HG03064 (cell line): ENCODE measurements around the gene CNGA3.

Source experiments
- ATAC-seq: cut with Tn5 transposase; IDR thresholded peaks from one replicate; pipeline ENCODE4 v1.9.1; 2021; ENCODE audit warnings: low read depth; ENCODE audit not compliant: unreplicated experiment

CNGA3 gene

GRCh38 chr2:98376301-98376910 lies 30.1 kb downstream of the CNGA3 start:
- ATAC-seq, result no peak

- no peak for ATAC-seq
Observed at GRCh38 chr2:98376996-98377395, 30.7 kb downstream of the CNGA3 start.

- ATAC-seq, result no peak
Observed at GRCh38 chr2:98377544-98377943, 31.3 kb downstream of the CNGA3 start.

GRCh38 chr2:98378196-98378595 lies 31.9 kb downstream of the CNGA3 start:
- no peak for ATAC-seq

GRCh38 chr2:98378901-98379300 lies 32.6 kb downstream of the CNGA3 start:
- no peak for ATAC-seq

GRCh38 chr2:98379311-98380202 lies 33.3 kb downstream of the CNGA3 start:
- no peak for ATAC-seq

- ATAC-seq, result no peak
Observed at GRCh38 chr2:98380203-98380535, 33.9 kb downstream of the CNGA3 start.

- ATAC-seq, result no peak
Observed at GRCh38 chr2:98381494-98381893, 35.2 kb downstream of the CNGA3 start.

- no peak for ATAC-seq
Observed at GRCh38 chr2:98382086-98382485, 35.8 kb downstream of the CNGA3 start.

- no peak for ATAC-seq
Observed at GRCh38 chr2:98382739-98383138, 36.5 kb downstream of the CNGA3 start.

GRCh38 chr2:98383166-98383565 lies 36.9 kb downstream of the CNGA3 start:
- ATAC-seq, result no peak

GRCh38 chr2:98385050-98385699 lies 38.9 kb downstream of the CNGA3 start:
- ATAC-seq, result no peak

GRCh38 chr2:98387478-98387877 lies 41.2 kb downstream of the CNGA3 start:
- no peak for ATAC-seq

GRCh38 chr2:98388081-98388480 lies 41.8 kb downstream of the CNGA3 start:
- ATAC-seq, result no peak

- ATAC-seq, result no peak
Observed at GRCh38 chr2:98388601-98389250, 42.5 kb downstream of the CNGA3 start.

GRCh38 chr2:98389251-98389605 lies 43.0 kb downstream of the CNGA3 start:
- ATAC-seq, result no peak

GRCh38 chr2:98390571-98391476 lies 44.6 kb downstream of the CNGA3 start:
- no peak for ATAC-seq

- ATAC-seq, result no peak
Observed at GRCh38 chr2:98391581-98392270, 45.5 kb downstream of the CNGA3 start.

- no peak for ATAC-seq
Observed at GRCh38 chr2:98393354-98393753, 47.1 kb downstream of the CNGA3 start.
